ENCODE data around the gene SLC22A14. TPM values are rescaled to one million over a fixed set of nuclear protein-coding genes. Genes with fewer than 3 reads are reported as not detected.

The SLC22A14 gene
- total RNA-seq, 1 experiment from 2014 or later: 0.22 TPM

GRCh38 chr3:38268087-38268486, 14.0 kb upstream of the SLC22A14 start (continued):
- no peak for TF ChIP-seq CTCF (IDR thresholded peaks at IDR 0.05 in 2 of 3, conservative IDR thresholded peaks at IDR 0.05 in 1 of 3; ENCODE audit: borderline replicate concordance in 1 of 3, insufficient read depth in 1 of 3, low read depth in 2 of 3, low read length in 2 of 3)
- TF ChIP-seq, protein P1, sequence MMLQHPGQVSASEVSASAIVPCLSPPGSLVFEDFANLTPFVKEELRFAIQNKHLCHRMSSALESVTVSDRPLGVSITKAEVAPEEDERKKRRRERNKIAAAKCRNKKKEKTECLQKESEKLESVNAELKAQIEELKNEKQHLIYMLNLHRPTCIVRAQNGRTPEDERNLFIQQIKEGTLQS (IDR thresholded peaks at IDR 0.05): no peak

DNA sequence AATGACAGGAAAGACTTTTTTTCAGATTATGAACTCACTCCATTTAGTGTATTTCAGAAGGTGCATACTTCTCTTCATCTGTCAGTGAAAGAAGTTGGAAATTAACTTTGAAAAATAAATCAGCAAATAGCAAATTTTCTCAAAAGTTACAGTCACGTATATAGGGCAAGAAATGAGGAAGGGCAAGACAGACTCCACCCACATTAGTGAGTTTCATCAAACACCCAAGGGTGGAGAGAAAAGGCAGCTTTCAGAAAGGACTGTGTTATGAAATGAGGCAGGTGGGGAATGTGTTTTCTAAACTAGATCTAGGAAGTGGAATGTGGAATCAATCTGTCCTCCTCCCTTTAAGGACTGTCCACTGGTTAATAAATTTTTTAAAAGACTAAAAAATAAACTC, 13.6 kb upstream of the SLC22A14 start:
- Histone ChIP-seq H3K4me1 (ENCODE audit: control insufficient read depth in 1 of 2, insufficient read depth in 2 of 2, low read length in 2 of 2) (peaks cover 0 to 2% of the 10 kb centered on the region in 2 experiments; a peak in 1 of 4 replicates), H3K36me3 (ENCODE audit: control insufficient read depth in 1 of 2, insufficient read depth in 2 of 2, low read length in 2 of 2) (no peaks in the 10 kb centered on the region), H3K27ac (ENCODE audit: low read depth, low read length) (no peak overlapping the region), H3K9me3 (ENCODE audit: control insufficient read depth in 1 of 2, insufficient read depth in 1 of 2, low read depth in 1 of 2, low read length in 2 of 2) (no peaks in the 10 kb centered on the region), H3K79me2 (ENCODE audit: insufficient read depth, low read length) (no peaks in the 10 kb centered on the region), H3K4me2 (ENCODE audit: low read length) (no peak overlapping the region), H3K27me3 (ENCODE audit: insufficient read depth, low read length) (no peaks in the 10 kb centered on the region), H3K9me2 (ENCODE audit: insufficient read depth) (no peaks in the 10 kb centered on the region), H3K9ac (ENCODE audit: low read length) (no peak overlapping the region), H4K20me1 (ENCODE audit: insufficient read depth) (no peaks in the 10 kb centered on the region), H3K4me3 (replicated peaks in 1 of 2; ENCODE audit: low read depth in 1 of 2, low read length in 2 of 2) (no peak overlapping the region), H2AFZ (ENCODE audit: low read depth, low read length, poor library complexity, severe bottlenecking) (no peak overlapping the region)
- intact Hi-C loops (cut with micrococcal nuclease): no loop called here
- ChIA-PET CTCF (no interaction called here), POLR2A (no interaction called here), RAD21 (ENCODE audit: low non-redundant PET in 1 of 2, low total read pairs in 2 of 2, uncharacterized antibody in 2 of 2, unreplicated experiment in 2 of 2) (no interaction called here)
- no peak for DNase-seq (ENCODE audit: low read depth, low spot score)
- no TSS peak for BruUV-seq (replicated peaks)
- ATAC-seq: no peak
- TF ChIP-seq ELF1 (IDR thresholded peaks at IDR 0.05; ENCODE audit: borderline replicate concordance, low read depth): no peak
- no peak for TF ChIP-seq SIN3A (IDR thresholded peaks at IDR 0.05; ENCODE audit: low read depth)
- TF ChIP-seq ZNF274 (IDR thresholded peaks at IDR 0.05; ENCODE audit: low read depth, low read length): no peak
- no peak for TF ChIP-seq EZH2 (IDR thresholded peaks at IDR 0.05)
- no peak for TF ChIP-seq CTCF (IDR thresholded peaks at IDR 0.05 in 2 of 3, conservative IDR thresholded peaks at IDR 0.05 in 1 of 3; ENCODE audit: borderline replicate concordance in 1 of 3, insufficient read depth in 1 of 3, low read depth in 2 of 3, low read length in 2 of 3)
- TF ChIP-seq MAX (IDR thresholded peaks at IDR 0.05): no peak
- TF ChIP-seq RAD21 (IDR thresholded peaks at IDR 0.05; ENCODE audit: low read depth): no peak
- no peak for TF ChIP-seq YY1 (IDR thresholded peaks at IDR 0.05; ENCODE audit: extremely low read depth, insufficient replicate concordance, low read depth, low read length)
- TF ChIP-seq, protein P1 (IDR thresholded peaks at IDR 0.05): no peak
- no peak for TF ChIP-seq FOSL1 (IDR thresholded peaks at IDR 0.05; ENCODE audit: low read depth)
